CD14-positive monocyte (primary cell): ENCODE results near the gene CNTNAP2. TPM values are rescaled to one million over a fixed set of nuclear protein-coding genes. Genes with fewer than 3 reads are reported as not detected.

Source experiments
- DNase-seq, 3 donors: peaks; one replicate each; pipeline ENCODE4 v3.0.0-alpha.2; 2011 to 2022
- H2AFZ ChIP-seq: 2 replicates; pipeline ENCODE4 v1.6.0; 2012; ENCODE audit warnings: mild to moderate bottlenecking, low read depth, low read length, inconsistent platforms; ENCODE audit not compliant: insufficient read depth, poor library complexity, severe bottlenecking
- H3K27ac ChIP-seq, 2 donors: 1 replicate in 1 of 2; 2 replicates in 1 of 2; pipeline ENCODE4 v1.5.1; 2012 to 2013; ENCODE audit warnings: low read length in 2 of 2, control low read depth in 1 of 2, inconsistent platforms in 1 of 2, low read depth in 1 of 2, mild to moderate bottlenecking in 1 of 2
- H3K27me3 ChIP-seq, 2 donors: one replicate each; pipeline versions ENCODE4 v1.6.0 to v1.6.1; 2011 to 2013; ENCODE audit warnings: low read length in 2 of 2; ENCODE audit not compliant: control insufficient read depth in 2 of 2, insufficient read depth in 2 of 2
- H3K36me3 ChIP-seq, 2 donors: replicated peaks in 1 of 2; 1 replicate in 1 of 2; 2 replicates in 1 of 2; pipeline versions ENCODE4 v1.5.1 to v1.6.1; 2012 to 2013; ENCODE audit warnings: low read length in 2 of 2, control low read depth in 1 of 2, inconsistent platforms in 1 of 2, mild to moderate bottlenecking in 1 of 2; ENCODE audit not compliant: insufficient read depth in 2 of 2, control insufficient read depth in 1 of 2
- H3K4me1 ChIP-seq, 2 donors: 1 replicate in 1 of 2; 2 replicates in 1 of 2; pipeline versions ENCODE4 v1.5.1 to v1.6.1; 2012 to 2013; ENCODE audit warnings: low read length in 2 of 2, control low read depth in 1 of 2, inconsistent platforms in 1 of 2, mild to moderate bottlenecking in 1 of 2, moderate library complexity in 1 of 2; ENCODE audit not compliant: insufficient read depth in 2 of 2, control insufficient read depth in 1 of 2
- H3K4me2 ChIP-seq: replicated peaks from 2 replicates; pipeline ENCODE3; 2012; ENCODE audit warnings: low read length, moderate library complexity, mild to moderate bottlenecking; ENCODE audit not compliant: poor library complexity, severe bottlenecking; ENCODE audit errors: extremely low read depth
- H3K4me3 ChIP-seq, 3 experiments: fragments of 200-600 bp in 1 of 3; sonication (generic) in 1 of 3; replicated peaks in 1 of 3; 1 replicate in 2 of 3; 2 replicates in 1 of 3; pipeline ENCODE4 v1.5.1; 2011 to 2013; ENCODE audit warnings: low read length in 3 of 3, mild to moderate bottlenecking in 3 of 3, control low read depth in 2 of 3, low read depth in 2 of 3, inconsistent platforms in 1 of 3, moderate library complexity in 1 of 3
- H3K79me2 ChIP-seq: 2 replicates; pipeline ENCODE4 v1.6.0; 2012; ENCODE audit warnings: mild to moderate bottlenecking, control low read depth, inconsistent platforms, low read length, moderate library complexity; ENCODE audit not compliant: insufficient read depth
- H3K9ac ChIP-seq: 2 replicates; pipeline ENCODE4 v1.6.0; 2017; ENCODE audit warnings: low read length, mild to moderate bottlenecking; ENCODE audit not compliant: insufficient read depth, poor library complexity, severe bottlenecking
- H3K9me3 ChIP-seq, 2 donors: replicated peaks in 1 of 2; 1 replicate in 1 of 2; 2 replicates in 1 of 2; pipeline versions ENCODE4 v1.5.1 to v1.6.1; 2012 to 2013; ENCODE audit warnings: low read length in 2 of 2, control low read depth in 1 of 2; ENCODE audit not compliant: control insufficient read depth in 1 of 2, insufficient read depth in 1 of 2
- H4K20me1 ChIP-seq: 2 replicates; pipeline ENCODE4 v1.6.0; 2012; ENCODE audit warnings: mild to moderate bottlenecking, low read length, control low read depth, moderate library complexity; ENCODE audit not compliant: insufficient read depth
- H3K27ac Mint-ChIP-seq, 7 donors: one replicate each; pipeline ENCODE4 v1.8.0; 2020; ENCODE audit warnings: mild to moderate bottlenecking in 7 of 7, mixed read lengths in 7 of 7, moderate library complexity in 6 of 7, inconsistent platforms in 2 of 7
- H3K27me3 Mint-ChIP-seq, 3 donors: one replicate each; pipeline ENCODE4 v1.8.0; 2021 to 2022; ENCODE audit warnings: low read depth in 3 of 3, mild to moderate bottlenecking in 3 of 3, mixed read lengths in 3 of 3, moderate library complexity in 3 of 3, inconsistent platforms in 1 of 3
- H3K36me3 Mint-ChIP-seq, 2 donors: one replicate each; pipeline ENCODE4 v1.8.0; 2020; ENCODE audit warnings: mixed read lengths in 2 of 2, inconsistent platforms in 1 of 2, mild to moderate bottlenecking in 1 of 2
- H3K4me1 Mint-ChIP-seq: one replicate; pipeline ENCODE4 v1.8.0; 2020; ENCODE audit warnings: mild to moderate bottlenecking, mixed read lengths
- H3K4me3 Mint-ChIP-seq, 2 donors: one replicate each; pipeline ENCODE4 v1.8.0; 2020; ENCODE audit warnings: mild to moderate bottlenecking in 2 of 2, mixed read lengths in 2 of 2, moderate library complexity in 1 of 2
- H3K9me3 Mint-ChIP-seq, 7 donors: one replicate each; pipeline ENCODE4 v1.8.0; 2020 to 2022; ENCODE audit warnings: mixed read lengths in 7 of 7, mild to moderate bottlenecking in 6 of 7, moderate library complexity in 6 of 7, inconsistent platforms in 2 of 7
- WGBS: methylation state at CpG from one replicate; pipeline ENCODE4 v1.1.5; 2013; ENCODE audit warnings: missing lambda C conversion rate; ENCODE audit not compliant: insufficient coverage; 5-methylcytosine and 5-hydroxymethylcytosine counted together
- intact Hi-C, 2 donors: fragments of 100-400 bp; cut with micrococcal nuclease; formaldehyde crosslinking; loops; one replicate each; pipeline versions ENCODE4 v1.15.0 to v1.15.1; 2023
- polyA plus RNA-seq, 3 donors: library from polyadenylated mRNA; depleted of rRNA in 1 of 3; unstranded in 2 of 3; stranded (reverse) in 1 of 3; fragments of 300-500 nt in 2 of 3; fragments of >200 nt in 1 of 3; fragmentation: Illumina TruSeq in 2 of 3; gene quantifications; 1 replicate in 2 of 3; 2 replicates in 1 of 3; pipeline ENCODE4 v1.2.3, GENCODE V29; 2012 to 2021
- TF ChIP-seq, protein P1 (sequence below): fragments of 200-600 bp; IDR thresholded peaks from one replicate; pipeline ENCODE4 v1.8.0; 2022; ENCODE audit warnings: antibody characterized with exemption, mild to moderate bottlenecking

CNTNAP2 gene
- polyA plus RNA-seq, 3 donors: 0.01 TPM; not detected in 2

DNA sequence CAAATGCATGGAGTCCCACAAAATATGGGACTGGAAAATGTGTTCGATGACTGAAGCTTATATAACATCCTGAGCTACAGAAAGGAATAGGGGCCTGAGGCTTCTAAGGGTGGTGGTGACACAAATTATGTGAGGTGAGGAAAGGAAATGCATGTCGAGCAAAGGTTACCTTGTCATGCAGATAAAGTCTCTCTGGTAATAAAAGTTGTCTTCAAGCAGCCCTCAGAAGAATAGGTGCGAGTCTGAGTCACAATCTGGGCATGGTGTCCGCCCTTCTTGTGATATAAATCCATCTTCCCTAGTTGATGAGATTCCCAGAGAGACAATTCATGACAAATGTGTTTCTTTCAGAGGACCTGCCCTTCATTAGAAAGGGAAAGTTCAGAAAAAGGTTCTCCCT is 1488.7 kb downstream of the CNTNAP2 start:
- Histone ChIP-seq H3K4me1 (no peaks in the 10 kb centered on the region), H3K9ac (no peak overlapping the region), H2AFZ (no peak overlapping the region), H3K27ac (no peak overlapping the region), H3K36me3 (no peaks in the 10 kb centered on the region), H4K20me1 (no peaks in the 10 kb centered on the region), H3K4me3 (no peak overlapping the region), H3K9me3 (no peaks in the 10 kb centered on the region), H3K27me3 (no peaks in the 10 kb centered on the region), H3K4me2 (no peak overlapping the region), H3K79me2 (no peaks in the 10 kb centered on the region)
- H3K9me3 Mint-ChIP-seq: peaks cover 6 to 18% (median 10%) of the 10 kb centered on the region in 7 donors
- no peak overlapping the region for H3K4me3 Mint-ChIP-seq
- intact Hi-C loops: no loop called here
- H3K27me3 Mint-ChIP-seq: no peaks in the 10 kb centered on the region
- H3K36me3 Mint-ChIP-seq: no peaks in the 10 kb centered on the region
- TF ChIP-seq, protein P1, sequence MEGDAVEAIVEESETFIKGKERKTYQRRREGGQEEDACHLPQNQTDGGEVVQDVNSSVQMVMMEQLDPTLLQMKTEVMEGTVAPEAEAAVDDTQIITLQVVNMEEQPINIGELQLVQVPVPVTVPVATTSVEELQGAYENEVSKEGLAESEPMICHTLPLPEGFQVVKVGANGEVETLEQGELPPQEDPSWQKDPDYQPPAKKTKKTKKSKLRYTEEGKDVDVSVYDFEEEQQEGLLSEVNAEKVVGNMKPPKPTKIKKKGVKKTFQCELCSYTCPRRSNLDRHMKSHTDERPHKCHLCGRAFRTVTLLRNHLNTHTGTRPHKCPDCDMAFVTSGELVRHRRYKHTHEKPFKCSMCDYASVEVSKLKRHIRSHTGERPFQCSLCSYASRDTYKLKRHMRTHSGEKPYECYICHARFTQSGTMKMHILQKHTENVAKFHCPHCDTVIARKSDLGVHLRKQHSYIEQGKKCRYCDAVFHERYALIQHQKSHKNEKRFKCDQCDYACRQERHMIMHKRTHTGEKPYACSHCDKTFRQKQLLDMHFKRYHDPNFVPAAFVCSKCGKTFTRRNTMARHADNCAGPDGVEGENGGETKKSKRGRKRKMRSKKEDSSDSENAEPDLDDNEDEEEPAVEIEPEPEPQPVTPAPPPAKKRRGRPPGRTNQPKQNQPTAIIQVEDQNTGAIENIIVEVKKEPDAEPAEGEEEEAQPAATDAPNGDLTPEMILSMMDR: no peak
- 36% methylated on average over 2 of the region's 4 CpGs for WGBS
- H3K4me1 Mint-ChIP-seq: no peaks in the 10 kb centered on the region
- DNase-seq: no peak
- H3K27ac Mint-ChIP-seq: no peak overlapping the region

DNA sequence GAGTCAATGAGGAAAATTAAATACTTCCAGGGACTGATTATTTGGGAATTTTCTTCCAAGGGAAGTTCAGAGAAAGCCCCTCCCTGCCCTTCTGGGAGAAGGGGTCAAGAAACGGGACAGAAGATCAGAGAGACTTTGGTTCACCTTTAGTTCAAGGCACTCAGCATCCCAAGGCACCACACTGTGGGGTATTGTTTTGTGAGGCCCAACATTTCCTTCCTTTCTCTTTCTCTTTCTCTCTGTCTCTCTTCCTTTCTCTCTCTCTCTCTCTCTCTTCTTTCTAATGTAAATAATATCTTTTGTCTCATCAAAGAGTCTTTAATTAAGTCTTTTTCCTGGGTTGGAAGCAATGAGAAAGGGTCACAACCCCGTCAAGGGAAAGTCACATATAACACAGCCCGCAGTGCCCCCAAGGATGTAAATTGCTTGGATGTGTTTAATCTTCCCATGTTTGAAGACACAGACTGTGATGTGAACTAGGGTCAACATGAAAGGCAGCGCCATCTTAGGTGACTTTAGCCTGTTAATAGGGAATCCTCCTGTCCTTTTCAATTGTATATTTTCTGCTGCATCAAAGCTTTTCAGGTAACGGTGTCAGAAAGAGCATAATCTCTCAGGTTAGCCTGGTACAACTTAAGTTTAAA is 1490.7 kb downstream of the CNTNAP2 start:
- Mint-ChIP-seq H3K9me3 (peaks cover 4 to 16% (median 10%) of the 10 kb centered on the region in 7 donors), H3K4me3 (no peak overlapping the region), H3K4me1 (no peaks in the 10 kb centered on the region), H3K27ac (no peak overlapping the region), H3K36me3 (no peaks in the 10 kb centered on the region), H3K27me3 (no peaks in the 10 kb centered on the region)
- TF ChIP-seq, protein P1: no peak
- no peak overlapping the region for H3K27ac ChIP-seq
- intact Hi-C loops: no loop called here
- no CpG with 5 or more reads among the region's 5 CpGs for WGBS
- no peaks in the 10 kb centered on the region for H3K36me3 ChIP-seq
- H3K4me1 ChIP-seq: no peaks in the 10 kb centered on the region
- no peaks in the 10 kb centered on the region for H3K79me2 ChIP-seq
- no peak overlapping the region for H2AFZ ChIP-seq
- no peaks in the 10 kb centered on the region for H4K20me1 ChIP-seq
- H3K27me3 ChIP-seq: no peaks in the 10 kb centered on the region
- no peak overlapping the region for H3K4me2 ChIP-seq
- H3K4me3 ChIP-seq: no peak overlapping the region
- no peak overlapping the region for H3K9ac ChIP-seq
- H3K9me3 ChIP-seq: no peaks in the 10 kb centered on the region
- DNase-seq: no peak
